ENCODE measurements around the gene KLF6.

Gene KLF6

GRCh38 chr10:3728563-3728962, 56.4 kb downstream of the KLF6 start:
- no peak for DNase-seq (ENCODE audit: low spot score)

- no peak for DNase-seq (ENCODE audit: low spot score)
These were observed 57.7 kb downstream of the KLF6 start for GRCh38 chr10:3727268-3727667.

Measured in activated CD4-positive, alpha-beta T cell treated with anti-CD3 and anti-CD28 coated beads, Interleukin-2, Interleukin-4, amounts not matched to agents 100 ng/mL and 50 ng/mL, durations not matched to agents 16 hours and 8 hours (primary cell).